Prostate gland (tissue), 2 donors: ENCODE data around the gene ZNF106. TPM values are rescaled to one million over a fixed set of nuclear protein-coding genes. Genes with fewer than 3 reads are reported as not detected.

Experiments
- DNase-seq: peaks from one replicate; pipeline ENCODE4 v3.0.0-alpha.2; 2019; ENCODE audit warnings: low spot score
- H3K27ac ChIP-seq, 2 donors: fragments of 200-600 bp; sonication (generic); 2 replicates each; pipeline ENCODE4 v1.5.1; 2017 to 2019
- H3K27me3 ChIP-seq: fragments of 200-600 bp; sonication (generic); replicated peaks from 2 replicates; pipeline ENCODE4 v1.5.1; 2019; ENCODE audit not compliant: insufficient read depth
- H3K36me3 ChIP-seq, 2 donors: fragments of 200-600 bp; sonication (generic); 1 replicate in 1 of 2; 2 replicates in 1 of 2; pipeline versions ENCODE4 v1.5.1 to v1.8.1; 2017 to 2019
- H3K4me1 ChIP-seq: fragments of 200-600 bp; sonication (generic); replicated peaks from 2 replicates; pipeline ENCODE4 v1.5.1; 2019
- H3K4me3 ChIP-seq, 2 donors: fragments of 200-600 bp; sonication (generic); 2 replicates each; pipeline ENCODE4 v1.5.1; 2017 to 2019
- H3K9me3 ChIP-seq: fragments of 200-600 bp; sonication (generic); 2 replicates; pipeline ENCODE4 v1.5.1; 2017
- CTCF ChIP-seq, 4 experiments: fragments of 200-600 bp in 2 of 4; fragments of 450-650 bp in 2 of 4; sonication (generic) in 2 of 4; IDR thresholded peaks; 1 replicate in 3 of 4; 2 replicates in 1 of 4; pipeline ENCODE4 v1.5.1; 2016 to 2019; ENCODE audit warnings: antibody characterized with exemption in 4 of 4, mild to moderate bottlenecking in 2 of 4, moderate library complexity in 2 of 4
- POLR2A ChIP-seq: fragments of 450-650 bp; IDR thresholded peaks from one replicate; pipeline ENCODE4 v1.6.1; 2016; ENCODE audit warnings: antibody characterized with exemption, mild to moderate bottlenecking
- POLR2AphosphoS5 ChIP-seq: sonication (generic); formaldehyde crosslinking; IDR thresholded peaks from one replicate; pipeline ENCODE4 v1.6.1; 2017; ENCODE audit warnings: antibody characterized with exemption
- WGBS: methylation state at CpG from one replicate; pipeline ENCODE4 v1.1.5; 2018; 5-methylcytosine and 5-hydroxymethylcytosine counted together
- intact Hi-C: fragments of 100-400 bp; cut with DNase I; formaldehyde crosslinking; loops from one replicate; pipeline ENCODE4 v1.14.2; 2022
- total RNA-seq, 2 donors: library from RNA; depleted of rRNA; stranded (reverse); fragments of >200 nt; gene quantifications; one replicate each; pipeline ENCODE4 v1.1.0, GENCODE V29; 2016

ZNF106 gene
- total RNA-seq: 10 to 100 TPM; 49.5 to 79.5 TPM

- Histone ChIP-seq H3K27ac (peak within 1 kb of the TSS; percentile 85 to 93), H3K4me1 (peaks cover 2% of the 10 kb centered on the region), H3K4me3 (peak within 1 kb of the TSS; percentile 59 to 85), H3K36me3 (no peaks in the 10 kb centered on the region), H3K9me3 (no peaks in the 10 kb centered on the region), H3K27me3 (no peaks in the 10 kb centered on the region)
- intact Hi-C loops: no loop called here
- WGBS: under 1% methylated on average over 51 of the region's 51 CpGs
- TF ChIP-seq POLR2A (peak; percentile 89), POLR2AphosphoS5 (peak; percentile 100), CTCF (IDR thresholded peaks at IDR 0.05) (peak in 2 of 4 experiments; percentile 29 to 33)
- DNase-seq: peak; percentile 79
These were observed at the start of gene ZNF106 for GRCh38 chr15:42490671-42491538. Gene ZNF106 (minus strand): TSS chr15:42491141. CDS start chr15:42472289, 18,852 bp downstream.

- intact Hi-C loops: no loop called here
- WGBS: 95% methylated on average over 1 of the region's 1 CpG
- Histone ChIP-seq H3K4me1 (no peaks in the 10 kb centered on the region), H3K27ac (no peak overlapping the region), H3K9me3 (no peaks in the 10 kb centered on the region), H3K36me3 (no peaks in the 10 kb centered on the region), H3K4me3 (no peak overlapping the region), H3K27me3 (no peaks in the 10 kb centered on the region)
- TF ChIP-seq POLR2AphosphoS5 (no peak), CTCF (IDR thresholded peaks at IDR 0.05) (no peak), POLR2A (no peak)
- no peak for DNase-seq
These were observed 42.3 kb upstream of the ZNF106 start for GRCh38 chr15:42533246-42533645.

GRCh38 chr15:42528970-42529369, 38.0 kb upstream of the ZNF106 start:
- no peak overlapping the region for H3K4me3 ChIP-seq
- intact Hi-C loops: no loop called here
- no peaks in the 10 kb centered on the region for H3K4me1 ChIP-seq
- 93% methylated on average over 3 of the region's 3 CpGs for WGBS
- no peak for TF ChIP-seq POLR2AphosphoS5
- no peak for TF ChIP-seq CTCF (IDR thresholded peaks at IDR 0.05)
- TF ChIP-seq POLR2A: no peak
- H3K36me3 ChIP-seq: no peaks in the 10 kb centered on the region
- no peak overlapping the region for H3K27ac ChIP-seq
- H3K27me3 ChIP-seq: no peaks in the 10 kb centered on the region
- DNase-seq: no peak
- H3K9me3 ChIP-seq: no peaks in the 10 kb centered on the region

GRCh38 chr15:42523331-42523730, 32.4 kb upstream of the ZNF106 start:
- H3K9me3 ChIP-seq: no peaks in the 10 kb centered on the region
- H3K27ac ChIP-seq: no peak overlapping the region
- intact Hi-C loops: no loop called here
- DNase-seq: no peak
- no peak overlapping the region for H3K4me3 ChIP-seq
- WGBS: 70% methylated on average over 2 of the region's 2 CpGs
- no peaks in the 10 kb centered on the region for H3K4me1 ChIP-seq
- no peak for TF ChIP-seq POLR2A
- H3K36me3 ChIP-seq: no peaks in the 10 kb centered on the region
- no peaks in the 10 kb centered on the region for H3K27me3 ChIP-seq

GRCh38 chr15:42511007-42511391, 20.1 kb upstream of the ZNF106 start:
- H3K4me1 ChIP-seq: no peaks in the 10 kb centered on the region
- peak overlapping the region in 1 of 2 donors; percentile 13 for H3K27ac ChIP-seq
- 60% methylated on average over 4 of the region's 4 CpGs for WGBS
- no peak for TF ChIP-seq CTCF (IDR thresholded peaks at IDR 0.05)
- TF ChIP-seq POLR2A: no peak
- TF ChIP-seq POLR2AphosphoS5: no peak
- intact Hi-C loops: no loop called here
- no peaks in the 10 kb centered on the region for H3K27me3 ChIP-seq
- no peak overlapping the region for H3K4me3 ChIP-seq
- H3K36me3 ChIP-seq: no peaks in the 10 kb centered on the region
- H3K9me3 ChIP-seq: no peaks in the 10 kb centered on the region
- DNase-seq: no peak
